Endodermal cell (in vitro differentiated cells): ENCODE measurements around the gene INPP4A. TPM values are rescaled to one million over a fixed set of nuclear protein-coding genes. Genes with fewer than 3 reads are reported as not detected.

Source experiments
- DNase-seq: peaks from one replicate; pipeline ENCODE4 v3.0.0-alpha.2; 2017
- H3K27ac ChIP-seq: 2 replicates; pipeline ENCODE4 v1.5.1; 2013; ENCODE audit warnings: mild to moderate bottlenecking, low read depth, low read length, moderate library complexity
- H3K27me3 ChIP-seq: 2 replicates; pipeline ENCODE4 v1.6.1; 2013; ENCODE audit warnings: mild to moderate bottlenecking, low read length, moderate library complexity; ENCODE audit not compliant: insufficient read depth, control insufficient read depth, poor library complexity, severe bottlenecking
- H3K36me3 ChIP-seq: 2 replicates; pipeline ENCODE4 v1.7.0; 2013; ENCODE audit warnings: mild to moderate bottlenecking, low read length, moderate library complexity; ENCODE audit not compliant: control insufficient read depth, insufficient read depth
- H3K4me1 ChIP-seq: one replicate; pipeline ENCODE4 v1.7.0; 2013; ENCODE audit warnings: low read length; ENCODE audit not compliant: control insufficient read depth, insufficient read depth
- H3K4me3 ChIP-seq: 2 replicates; pipeline ENCODE4 v1.5.1; 2013; ENCODE audit warnings: mild to moderate bottlenecking, low read length, moderate library complexity
- H3K9ac ChIP-seq: 2 replicates; pipeline ENCODE4 v1.6.1; 2013; ENCODE audit warnings: mild to moderate bottlenecking, low read length, moderate library complexity; ENCODE audit not compliant: poor library complexity, severe bottlenecking; ENCODE audit errors: extremely low read depth
- H3K9me3 ChIP-seq: 2 replicates; pipeline ENCODE4 v1.6.1; 2013; ENCODE audit warnings: mild to moderate bottlenecking, low read length, moderate library complexity; ENCODE audit not compliant: control insufficient read depth
- H3K27ac Mint-ChIP-seq: 2 replicates; pipeline ENCODE4 v1.8.0; 2020; ENCODE audit warnings: mixed read lengths
- H3K27me3 Mint-ChIP-seq: 2 replicates; pipeline ENCODE4 v1.8.0; 2021; ENCODE audit warnings: mild to moderate bottlenecking, mixed read lengths; ENCODE audit not compliant: insufficient read depth
- H3K36me3 Mint-ChIP-seq: 2 replicates; pipeline ENCODE4 v1.8.0; 2020; ENCODE audit warnings: low read depth, mixed read lengths
- H3K4me1 Mint-ChIP-seq: 2 replicates; pipeline ENCODE4 v1.8.0; 2020; ENCODE audit warnings: mixed read lengths
- H3K4me3 Mint-ChIP-seq: 2 replicates; pipeline ENCODE4 v1.8.0; 2020; ENCODE audit warnings: mild to moderate bottlenecking, moderate library complexity, mixed read lengths
- H3K9me3 Mint-ChIP-seq: 2 replicates; pipeline ENCODE4 v1.8.0; 2020; ENCODE audit warnings: mild to moderate bottlenecking, mixed read lengths
- CTCF ChIP-seq: fragments of 200-600 bp; sonication (generic); conservative IDR thresholded peaks from 2 replicates; pipeline ENCODE4 v1.5.0; 2021; ENCODE audit warnings: antibody characterized with exemption, mild to moderate bottlenecking
- WGBS, 2 experiments: methylation state at CpG; one replicate each; pipeline versions ENCODE4 v1.1.5 to v1.1.7; 2013; ENCODE audit warnings: missing lambda C conversion rate in 2 of 2, mixed read lengths in 1 of 2; ENCODE audit not compliant: insufficient coverage in 1 of 2, insufficient read length in 1 of 2; 5-methylcytosine and 5-hydroxymethylcytosine counted together
- total RNA-seq, 2 donors: library from RNA; stranded (reverse); fragmentation: NEBNext Ultra II Directional in 1 of 2; extraction: Animal tissue kit (Norgen Biotek cat#: 25700) in 1 of 2; gene quantifications; 2 replicates in 1 of 2; 3 replicates in 1 of 2; pipeline ENCODE4 v1.2.1, GENCODE V29; 2021

Gene INPP4A
- total RNA-seq, 2 donors from 2014 or later: 84.9 to 94.2 TPM

GRCh38 chr2:98479371-98479770, 34.7 kb downstream of the INPP4A start:
- Mint-ChIP-seq H3K27ac (peak overlapping the region; percentile 55), H3K4me1 (peaks cover 60% of the 10 kb centered on the region), H3K36me3 (no peaks in the 10 kb centered on the region), H3K27me3 (no peaks in the 10 kb centered on the region), H3K4me3 (no peak overlapping the region), H3K9me3 (no peaks in the 10 kb centered on the region)
- no peak for TF ChIP-seq CTCF
- no peak overlapping the region for H3K9ac ChIP-seq
- H3K9me3 ChIP-seq: no peaks in the 10 kb centered on the region
- peaks cover 23% of the 10 kb centered on the region for H3K4me1 ChIP-seq
- H3K27ac ChIP-seq: no peak overlapping the region
- H3K4me3 ChIP-seq: no peak overlapping the region
- WGBS, 2 experiments: 90 to 93% methylated on average over 4 of the region's 4 CpGs
- H3K27me3 ChIP-seq: no peaks in the 10 kb centered on the region
- peaks cover 37% of the 10 kb centered on the region for H3K36me3 ChIP-seq
- DNase-seq: no peak

- Mint-ChIP-seq H3K4me3 (no peak overlapping the region), H3K9me3 (no peaks in the 10 kb centered on the region), H3K27ac (no peak overlapping the region), H3K4me1 (peaks cover 63% of the 10 kb centered on the region), H3K36me3 (no peaks in the 10 kb centered on the region), H3K27me3 (no peaks in the 10 kb centered on the region)
- Histone ChIP-seq H3K4me1 (peaks cover 29% of the 10 kb centered on the region), H3K4me3 (no peak overlapping the region), H3K27ac (no peak overlapping the region), H3K9ac (no peak overlapping the region), H3K36me3 (peaks cover 35% of the 10 kb centered on the region), H3K27me3 (no peaks in the 10 kb centered on the region), H3K9me3 (no peaks in the 10 kb centered on the region)
- DNase-seq: no peak
- WGBS, 2 experiments: 82 to 90% methylated on average over 4 of the region's 4 CpGs
- TF ChIP-seq CTCF: no peak
These were observed 35.4 kb downstream of the INPP4A start for GRCh38 chr2:98479959-98480524.

GRCh38 chr2:98480598-98480997, 35.9 kb downstream of the INPP4A start:
- no peak for TF ChIP-seq CTCF
- H3K36me3 ChIP-seq: peaks cover 35% of the 10 kb centered on the region
- H3K27me3 ChIP-seq: no peaks in the 10 kb centered on the region
- Mint-ChIP-seq H3K27ac (no peak overlapping the region), H3K27me3 (no peaks in the 10 kb centered on the region), H3K4me3 (no peak overlapping the region), H3K4me1 (peaks cover 63% of the 10 kb centered on the region), H3K36me3 (no peaks in the 10 kb centered on the region), H3K9me3 (no peaks in the 10 kb centered on the region)
- H3K27ac ChIP-seq: no peak overlapping the region
- no peak overlapping the region for H3K9ac ChIP-seq
- 95 to 98% methylated on average over 5 to 9 of the region's 9 CpGs for WGBS, 2 experiments
- H3K4me3 ChIP-seq: no peak overlapping the region
- no peaks in the 10 kb centered on the region for H3K9me3 ChIP-seq
- DNase-seq: no peak
- peaks cover 29% of the 10 kb centered on the region for H3K4me1 ChIP-seq
